Hematopoietic multipotent progenitor cell (in vitro differentiated cells): Measurements from ENCODE around the gene SETD1A. TPM values are rescaled to one million over a fixed set of nuclear protein-coding genes. Genes with fewer than 3 reads are reported as not detected.
"Not testable (repeated sequence)": the region's sequence is repeated elsewhere in the genome, so short reads cannot be mapped to it uniquely, and the experiment has no call there.

Source experiments
- DNase-seq, 3 donors: peaks; one replicate each; pipeline ENCODE4 v3.0.0-alpha.2; 2011 to 2015; ENCODE audit warnings: low read depth in 2 of 3, low spot score in 2 of 3
- small RNA-seq: library from RNA; depleted of rRNA; stranded (forward); fragments of <200 nt; gene quantifications from one replicate; pipeline ENCODE3, GENCODE V24; 2012
- total RNA-seq: library from RNA; depleted of rRNA; stranded (reverse); fragments of >200 nt; gene quantifications from one replicate; pipeline ENCODE4 v1.2.3, GENCODE V29; 2012

The SETD1A gene
- total RNA-seq, 1 donor: 10.8 TPM

DNA sequence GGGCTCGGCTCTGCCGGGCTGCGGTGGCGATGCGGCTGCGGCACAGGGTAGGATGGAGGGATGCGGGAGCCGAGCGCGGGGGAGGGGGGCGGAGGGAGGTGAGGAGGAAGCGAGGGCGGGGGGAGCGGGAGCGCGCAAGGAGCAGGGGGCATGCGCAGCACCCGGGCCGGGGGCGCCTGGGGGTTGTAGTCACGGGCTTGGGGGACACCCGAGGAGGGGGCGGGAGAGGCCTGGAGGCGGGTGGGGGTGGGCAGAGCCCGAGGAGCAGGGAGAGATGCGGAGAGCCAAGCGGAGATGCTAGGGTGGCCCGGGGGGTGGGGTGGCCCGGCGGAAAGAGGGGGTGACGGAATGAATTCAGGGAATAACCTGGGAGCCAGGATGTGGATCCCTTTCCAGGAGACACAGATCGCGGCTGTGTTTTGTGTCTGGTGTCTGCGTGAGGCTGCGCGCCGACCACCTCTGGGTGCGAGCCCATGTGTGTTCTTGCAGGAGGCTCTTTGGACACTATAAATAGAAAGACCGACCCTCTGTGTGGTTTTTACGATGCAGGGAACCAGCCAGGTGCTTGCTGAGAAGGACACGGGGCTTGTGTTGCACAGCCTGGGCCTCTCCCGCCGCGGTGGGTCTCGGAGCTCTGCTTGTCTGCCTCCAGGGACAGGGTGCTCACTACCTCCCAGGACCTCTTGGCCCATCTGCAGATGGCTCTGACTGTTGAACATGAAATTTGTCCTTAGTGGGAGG is 53.2 kb downstream of the SETD1A start, which contains the start of gene STX1B:
STX1B (minus strand) TSS at position 54 of the 741 bp plus-strand sequence. CDS start 242 bp downstream, outside the sequence.
- peak in 2 of 3 donors; percentile 51 to 55 for DNase-seq

- not testable (repeated sequence) for DNase-seq
Observed at GRCh38 chr16:31011815-31012214, 54.3 kb downstream of the SETD1A start.

DNA sequence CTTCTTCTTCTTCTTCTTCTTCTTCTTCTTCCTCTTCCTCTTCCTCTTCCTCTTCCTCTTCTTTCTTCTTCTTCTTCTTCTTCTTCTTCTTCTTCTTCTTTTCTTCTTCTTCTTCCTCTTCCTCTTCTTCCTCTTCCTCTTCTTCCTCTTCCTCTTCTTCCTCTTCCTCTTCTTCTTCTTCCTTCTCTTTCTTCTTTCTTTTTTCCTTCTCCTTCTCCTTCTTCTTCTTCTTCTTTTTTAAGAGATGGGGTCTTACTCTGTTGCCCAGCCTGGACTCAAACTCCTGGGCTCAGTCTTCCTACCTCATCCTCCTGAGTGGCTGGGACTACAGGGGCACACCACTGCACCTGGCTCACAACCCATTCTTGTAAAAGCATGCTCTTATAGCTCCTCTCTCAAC is 55.7 kb downstream of the SETD1A start:
- not testable (repeated sequence) for DNase-seq

- DNase-seq: no peak
Observed at GRCh38 chr16:31016018-31016417, 58.5 kb downstream of the SETD1A start.

DNA sequence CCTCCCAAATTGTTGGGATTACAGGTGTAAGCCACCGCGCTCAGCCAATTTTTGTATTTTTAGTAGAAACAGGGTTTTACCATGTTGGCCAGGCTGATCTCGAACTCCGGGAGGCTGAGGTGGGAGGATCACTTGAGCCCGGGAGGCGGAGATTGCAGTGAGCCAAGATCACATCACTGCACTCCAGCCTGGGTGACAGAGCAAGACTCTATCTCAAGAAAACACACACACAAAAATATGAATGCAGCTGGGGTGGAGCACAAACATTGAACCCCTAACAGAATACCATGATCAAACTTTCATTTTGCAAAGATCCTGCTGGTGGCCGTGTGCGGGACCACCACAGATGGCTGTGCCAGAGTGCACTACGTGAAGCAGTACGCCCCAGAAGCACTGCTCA is 60.2 kb downstream of the SETD1A start:
- DNase-seq: not testable (repeated sequence)

DNA sequence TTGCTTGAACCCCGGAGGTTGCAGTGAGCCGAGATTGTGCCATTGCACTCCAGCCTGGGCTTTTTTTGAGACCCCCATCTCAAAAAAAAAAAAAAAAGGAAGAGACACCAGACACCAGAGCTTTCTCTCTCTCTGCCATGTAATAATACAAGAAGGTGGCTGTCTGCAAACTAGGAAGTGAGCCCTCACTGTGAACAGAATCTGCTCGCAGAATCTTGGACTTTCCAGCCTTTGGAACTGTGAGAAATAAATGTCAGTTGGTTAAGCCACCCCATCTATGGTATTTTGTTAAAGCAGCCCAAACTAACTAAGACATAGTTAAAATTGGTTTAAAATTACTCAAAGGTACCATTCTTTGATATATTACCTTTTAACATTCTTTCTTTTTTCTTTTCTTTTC is 63.0 kb downstream of the SETD1A start:
- DNase-seq: no peak

GRCh38 chr16:31022544-31023251 is 65.1 kb downstream of the SETD1A start:
- DNase-seq: no peak

GRCh38 chr16:31023252-31023602 is 65.7 kb downstream of the SETD1A start:
- DNase-seq: no peak

DNA sequence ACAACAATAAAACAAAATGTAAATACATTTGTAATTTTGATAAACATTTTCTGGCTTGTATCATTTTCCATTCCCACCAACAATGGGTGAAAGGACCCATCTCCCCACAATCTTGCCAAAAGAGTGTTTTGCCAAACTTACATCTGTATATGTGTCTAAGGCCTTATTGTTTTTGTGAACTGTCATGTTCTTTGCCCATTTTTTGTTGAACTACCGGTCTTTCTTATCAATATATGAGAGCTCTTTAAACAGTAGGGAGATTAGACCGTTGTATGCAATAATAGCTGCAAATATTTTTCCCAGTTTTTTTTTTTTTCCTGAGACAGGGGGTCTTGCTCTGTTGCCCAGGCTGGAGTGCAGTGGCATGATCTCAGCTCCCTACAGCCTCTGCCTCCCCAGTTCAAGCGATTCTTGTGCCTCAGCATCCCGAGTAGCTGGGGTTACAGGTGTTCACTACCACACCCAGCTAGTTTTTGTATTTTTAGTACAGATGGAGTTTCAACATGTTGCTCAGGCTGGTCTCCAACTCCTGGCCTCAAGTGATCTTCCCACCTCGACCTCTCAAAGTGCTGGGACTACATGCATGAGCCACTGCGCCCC is 66.2 kb downstream of the SETD1A start:
- DNase-seq: no peak

DNA sequence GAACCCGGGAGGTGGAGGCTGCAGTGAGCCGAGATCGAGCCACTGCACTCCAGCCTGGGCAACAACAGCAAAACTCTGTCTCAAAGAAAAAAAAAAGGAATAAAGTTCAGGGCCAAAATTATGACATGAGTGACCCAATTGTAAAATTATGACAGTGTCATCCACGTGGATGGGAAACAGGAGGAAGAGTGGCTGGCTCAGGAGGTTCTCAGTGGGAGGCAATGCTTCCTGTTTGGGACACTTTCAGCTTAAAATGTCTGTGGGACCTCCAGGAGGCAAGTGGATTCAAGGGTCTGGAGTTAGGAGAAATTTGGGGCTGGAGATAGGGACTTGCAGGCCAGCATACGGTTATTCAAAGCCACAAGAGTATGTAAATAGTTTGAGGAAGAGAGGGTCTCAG is 67.8 kb downstream of the SETD1A start:
- DNase-seq: no peak

DNA sequence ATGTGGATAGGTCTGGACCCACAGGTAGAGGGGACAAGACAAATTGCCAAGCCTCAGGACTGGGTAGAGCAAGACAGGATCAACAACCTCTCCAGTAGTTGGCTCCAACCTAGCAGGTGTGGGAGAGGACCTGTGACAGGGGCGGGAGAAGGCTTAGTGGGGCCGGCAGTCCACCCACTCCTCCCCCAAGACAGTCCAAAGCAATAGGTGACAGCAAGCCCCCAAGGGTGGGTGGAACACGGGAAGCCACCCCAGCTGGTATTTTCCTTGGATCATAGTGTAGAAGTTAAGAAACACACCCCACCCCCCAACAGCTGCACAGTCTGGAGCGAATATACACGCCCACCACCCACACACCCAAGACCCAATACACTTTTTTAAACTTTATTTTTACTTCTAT is 71.7 kb downstream of the SETD1A start:
- no peak for DNase-seq

DNA sequence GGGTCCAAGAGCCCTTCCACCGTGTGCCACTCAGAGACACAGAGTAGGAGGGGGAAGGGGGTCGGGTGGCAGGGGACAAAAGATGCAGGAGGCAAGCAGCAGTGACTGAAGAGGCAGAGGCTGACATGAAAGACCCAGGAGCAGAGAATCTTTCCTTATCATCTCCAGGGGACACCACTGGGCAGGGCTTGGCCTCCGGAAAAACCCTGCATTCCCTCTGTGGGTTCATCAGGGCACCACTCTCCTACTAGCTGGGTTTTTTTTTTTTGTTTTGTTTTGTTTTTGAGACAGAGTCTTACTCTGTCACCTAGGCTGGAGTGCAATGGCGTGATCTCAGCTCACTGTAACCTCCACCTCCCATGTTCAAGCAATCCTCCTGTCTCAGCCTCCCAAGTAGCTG is 73.7 kb downstream of the SETD1A start:
- DNase-seq: no peak

GRCh38 chr16:31032736-31033708 is 75.5 kb downstream of the SETD1A start, which contains the start of gene STX4:
Gene STX4 (plus strand): TSS chr16:31033558. CDS start chr16:31033806, 248 bp downstream.
- DNase-seq: peak; percentile 93 to 100 (median 100)

DNA sequence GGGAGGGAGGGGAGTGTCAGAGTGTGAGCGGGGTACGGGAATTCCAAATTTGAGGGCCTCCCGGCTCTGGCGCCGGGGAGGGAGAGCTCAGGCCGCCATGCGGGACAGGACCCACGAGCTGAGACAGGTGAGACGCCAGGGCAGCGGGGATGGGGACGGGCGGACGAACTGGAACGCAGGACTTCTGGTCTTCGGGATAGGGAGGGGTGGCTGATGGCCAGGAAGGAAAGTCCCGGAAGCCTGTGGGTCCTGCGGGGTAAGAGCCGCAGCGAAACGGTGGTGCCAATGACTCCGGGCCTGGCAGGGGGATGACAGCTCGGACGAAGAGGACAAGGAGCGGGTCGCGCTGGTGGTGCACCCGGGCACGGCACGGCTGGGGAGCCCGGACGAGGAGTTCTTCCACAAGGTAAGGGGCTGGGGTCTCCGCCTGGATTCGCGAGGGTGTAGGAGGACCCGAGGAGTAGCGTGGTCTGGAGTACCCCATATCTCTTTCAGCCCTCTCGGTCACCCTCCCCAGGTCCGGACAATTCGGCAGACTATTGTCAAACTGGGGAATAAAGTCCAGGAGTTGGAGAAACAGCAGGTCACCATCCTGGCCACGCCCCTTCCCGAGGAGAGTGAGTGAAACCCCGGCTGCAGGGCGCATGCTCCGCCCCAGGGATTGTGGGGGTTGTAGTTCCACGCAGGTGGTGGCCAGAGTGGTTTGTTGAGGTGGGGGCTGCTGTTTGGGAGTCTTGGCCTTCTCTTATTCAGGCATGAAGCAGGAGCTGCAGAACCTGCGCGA is 76.3 kb downstream of the SETD1A start:
- peak; percentile 67 to 92 (median 84) for DNase-seq

Small RNAs within 50 kb of the gene (small RNA-seq; reads per million reads assigned to genes)
- gene AC135048.1: not detected

Other genes starting within 250 kb of the SETD1A start
- 40.9 TPM for gene PHKG2, start 209.3 kb upstream of the SETD1A start, total RNA-seq
- gene CFAP119, start 195.7 kb upstream of the SETD1A start, total RNA-seq: 9.2 TPM
- gene RNF40, start 195.4 kb upstream of the SETD1A start, total RNA-seq: 98.0 TPM
- 18.0 TPM for gene ZNF629, start 170.5 kb upstream of the SETD1A start, total RNA-seq
- 15.1 TPM for gene BCL7C, start 63.7 kb upstream of the SETD1A start, total RNA-seq
- 1.6 TPM for gene CTF1, start 61.1 kb upstream of the SETD1A start, total RNA-seq
- 38.0 TPM for gene FBXL19, start 34.2 kb upstream of the SETD1A start, total RNA-seq
- 142 TPM for gene ORAI3, start 8.7 kb upstream of the SETD1A start, total RNA-seq
- 19.9 TPM for gene HSD3B7, start 27.5 kb downstream of the SETD1A start, total RNA-seq
- 1.1 TPM for gene STX1B, start 52.9 kb downstream of the SETD1A start, total RNA-seq
- 49.0 TPM for gene STX4, start 75.8 kb downstream of the SETD1A start, total RNA-seq
- gene ZNF668, start 116.5 kb downstream of the SETD1A start, total RNA-seq: 10.8 TPM
- 40.4 TPM for gene ZNF646, start 116.7 kb downstream of the SETD1A start, total RNA-seq
- gene PRSS53, start 131.2 kb downstream of the SETD1A start, total RNA-seq: 1.6 TPM
- 116 TPM for gene VKORC1, start 137.0 kb downstream of the SETD1A start, total RNA-seq
- gene BCKDK, start 150.6 kb downstream of the SETD1A start, total RNA-seq: 52.5 TPM
- 78.9 TPM for gene KAT8, start 159.9 kb downstream of the SETD1A start, total RNA-seq
- not detected for gene PRSS8, start 178.0 kb downstream of the SETD1A start, total RNA-seq
- gene PRSS36, start 192.3 kb downstream of the SETD1A start, total RNA-seq: 1.1 TPM
- gene FUS, start 222.4 kb downstream of the SETD1A start, total RNA-seq: 104 TPM
- 238 TPM for gene PYCARD, start 245.0 kb downstream of the SETD1A start, total RNA-seq